Tibial nerve (tissue), 4 donors: Measurements from ENCODE around the gene DNAJB13. TPM values are rescaled to one million over a fixed set of nuclear protein-coding genes. Genes with fewer than 3 reads are reported as not detected.

Source experiments
- DNase-seq, 2 donors: peaks; one replicate each; pipeline ENCODE4 v3.0.0-alpha.2; 2019; ENCODE audit warnings: low spot score in 2 of 2
- H3K27ac ChIP-seq, 4 donors: fragments of 200-600 bp; sonication (generic) in 3 of 4; one replicate each; pipeline ENCODE4 v1.5.1; 2017 to 2019; ENCODE audit warnings: mild to moderate bottlenecking in 1 of 4
- H3K27me3 ChIP-seq, 2 donors: fragments of 200-600 bp; sonication (generic) in 1 of 2; one replicate each; pipeline versions ENCODE4 v1.5.1 to v1.6.0; 2017 to 2019
- H3K36me3 ChIP-seq, 3 donors: fragments of 200-600 bp; sonication (generic); one replicate each; pipeline ENCODE4 v1.5.1; 2018 to 2019
- H3K4me1 ChIP-seq, 4 donors: fragments of 200-600 bp; sonication (generic) in 3 of 4; one replicate each; pipeline ENCODE4 v1.5.1; 2017 to 2019
- H3K4me3 ChIP-seq, 4 donors: fragments of 200-600 bp; sonication (generic) in 3 of 4; one replicate each; pipeline ENCODE4 v1.5.1; 2017 to 2019; ENCODE audit warnings: mild to moderate bottlenecking in 1 of 4, moderate library complexity in 1 of 4
- H3K9me3 ChIP-seq, 4 donors: fragments of 200-600 bp; sonication (generic) in 3 of 4; one replicate each; pipeline ENCODE4 v1.5.1; 2017 to 2019
- CTCF ChIP-seq, 5 experiments: fragments of 200-600 bp in 3 of 5; fragments of 450-650 bp in 2 of 5; sonication (generic) in 3 of 5; IDR thresholded peaks; one replicate each; pipeline ENCODE4 v1.5.1; 2016 to 2019; ENCODE audit warnings: antibody characterized with exemption in 5 of 5, mild to moderate bottlenecking in 3 of 5, moderate library complexity in 2 of 5
- EP300 ChIP-seq, 2 donors: sonication (generic); formaldehyde crosslinking; IDR thresholded peaks; one replicate each; pipeline ENCODE4 v1.6.1; 2017; ENCODE audit warnings: antibody characterized with exemption in 2 of 2, mild to moderate bottlenecking in 1 of 2
- POLR2A ChIP-seq, 2 donors: fragments of 450-650 bp; IDR thresholded peaks; one replicate each; pipeline ENCODE4 v1.6.1; 2017; ENCODE audit warnings: antibody characterized with exemption in 2 of 2, mild to moderate bottlenecking in 2 of 2, moderate library complexity in 2 of 2
- WGBS, 2 donors: methylation state at CpG; one replicate each; pipeline ENCODE4 v1.1.5; 2018; 5-methylcytosine and 5-hydroxymethylcytosine counted together
- total RNA-seq, 4 donors: library from RNA; depleted of rRNA; stranded (reverse); fragments of >200 nt; gene quantifications; one replicate each; pipeline ENCODE4 v1.1.0, GENCODE V29; 2016

DNAJB13 gene
- total RNA-seq, 4 donors from 2014 or later = 1.2 TPM; not detected in 3

GRCh38 chr11:74004759-74005615 lies 54.2 kb downstream of the DNAJB13 start:
- no peak for DNase-seq

GRCh38 chr11:74005721-74006517 lies 55.1 kb downstream of the DNAJB13 start:
- no peak for DNase-seq

More at GRCh38 chr11:74004759-74005615, 54.2 kb downstream of the DNAJB13 start:
- H3K27me3 ChIP-seq = no peaks in the 10 kb centered on the region
- peaks cover 0 to 74% (median 0%) of the 10 kb centered on the region in 3 donors for H3K36me3 ChIP-seq
- WGBS, 2 donors = 64 to 69% methylated on average over 11 of the region's 11 CpGs
- TF ChIP-seq POLR2A (IDR thresholded peaks at IDR 0.05) (no peak), CTCF (IDR thresholded peaks at IDR 0.05) (no peak), EP300 (IDR thresholded peaks at IDR 0.05) (no peak)
- peaks cover 0 to 7% (median 0%) of the 10 kb centered on the region in 4 donors for H3K4me1 ChIP-seq
- no peaks in the 10 kb centered on the region for H3K9me3 ChIP-seq
- no peak overlapping the region for H3K4me3 ChIP-seq
- no peak overlapping the region for H3K27ac ChIP-seq

GRCh38 chr11:74006743-74007304 lies 56.0 kb downstream of the DNAJB13 start:
- no peak for DNase-seq
- H3K27ac ChIP-seq = no peak overlapping the region
- WGBS, 2 donors = 70 to 88% methylated on average over 6 to 7 of the region's 7 CpGs
- TF ChIP-seq POLR2A (IDR thresholded peaks at IDR 0.05) (no peak), EP300 (IDR thresholded peaks at IDR 0.05) (no peak), CTCF (IDR thresholded peaks at IDR 0.05) (no peak)
- peaks cover 0 to 70% (median 0%) of the 10 kb centered on the region in 3 donors for H3K36me3 ChIP-seq
- no peak overlapping the region for H3K4me3 ChIP-seq
- no peaks in the 10 kb centered on the region for H3K27me3 ChIP-seq
- H3K4me1 ChIP-seq = peaks cover 0 to 13% (median 8%) of the 10 kb centered on the region in 4 donors
- no peaks in the 10 kb centered on the region for H3K9me3 ChIP-seq

More at GRCh38 chr11:74005721-74006517, 55.1 kb downstream of the DNAJB13 start:
- Histone ChIP-seq H3K4me3 (no peak overlapping the region), H3K36me3 (peaks cover 0 to 70% (median 0%) of the 10 kb centered on the region in 3 donors), H3K27ac (no peak overlapping the region), H3K4me1 (peaks cover 0 to 13% (median 0%) of the 10 kb centered on the region in 4 donors), H3K27me3 (no peaks in the 10 kb centered on the region), H3K9me3 (no peaks in the 10 kb centered on the region)
- 90 to 94% methylated on average over 24 to 29 of the region's 29 CpGs for WGBS, 2 donors
- TF ChIP-seq EP300 (IDR thresholded peaks at IDR 0.05) = no peak
- TF ChIP-seq CTCF (IDR thresholded peaks at IDR 0.05) = no peak
- TF ChIP-seq POLR2A (IDR thresholded peaks at IDR 0.05) = no peak

GRCh38 chr11:74007691-74008372 lies 57.0 kb downstream of the DNAJB13 start:
- no peak overlapping the region for H3K27ac ChIP-seq
- 85 to 92% methylated on average over 6 of the region's 6 CpGs for WGBS, 2 donors
- no peak for DNase-seq
- no peaks in the 10 kb centered on the region for H3K9me3 ChIP-seq
- peaks cover 0 to 13% (median 9%) of the 10 kb centered on the region in 4 donors for H3K4me1 ChIP-seq
- H3K27me3 ChIP-seq = no peaks in the 10 kb centered on the region
- TF ChIP-seq EP300 (IDR thresholded peaks at IDR 0.05) = no peak
- TF ChIP-seq POLR2A (IDR thresholded peaks at IDR 0.05) = no peak
- no peak for TF ChIP-seq CTCF (IDR thresholded peaks at IDR 0.05)
- H3K36me3 ChIP-seq = peaks cover 0 to 67% (median 0%) of the 10 kb centered on the region in 3 donors
- no peak overlapping the region for H3K4me3 ChIP-seq
